Lung (tissue), 12 donors: ENCODE results near the gene PDZRN4. TPM values are rescaled to one million over a fixed set of nuclear protein-coding genes. Genes with fewer than 3 reads are reported as not detected.

Experiments
- ATAC-seq: fragments of 200-7000 bp; cut with Tn5 transposase; one replicate; pipeline ENCODE4 v1.9.1; 2020; ENCODE audit warnings: moderate number of reproducible peaks; ENCODE audit not compliant: insufficient read depth, low FRiP score
- DNase-seq, 3 donors: peaks; one replicate each; pipeline ENCODE4 v3.0.0-alpha.2; 2013 to 2017
- H3K27ac ChIP-seq, 2 donors: one replicate each; pipeline ENCODE4 v1.5.1; 2013; ENCODE audit warnings: mild to moderate bottlenecking in 2 of 2, moderate library complexity in 2 of 2, control low read depth in 1 of 2, inconsistent platforms in 1 of 2, low read depth in 1 of 2, low read length in 1 of 2
- H3K27me3 ChIP-seq, 3 donors: one replicate each; pipeline ENCODE4 v1.5.1; 2013; ENCODE audit warnings: low read length in 2 of 3; ENCODE audit not compliant: control insufficient read depth in 3 of 3, insufficient read depth in 3 of 3
- H3K36me3 ChIP-seq, 4 donors: one replicate each; pipeline ENCODE4 v1.5.1; 2013; ENCODE audit warnings: low read length in 4 of 4, mild to moderate bottlenecking in 1 of 4, moderate library complexity in 1 of 4; ENCODE audit not compliant: control insufficient read depth in 4 of 4, insufficient read depth in 4 of 4
- H3K4me1 ChIP-seq, 5 donors: one replicate each; pipeline ENCODE4 v1.5.1; 2013; ENCODE audit warnings: low read length in 5 of 5, mild to moderate bottlenecking in 2 of 5, moderate library complexity in 1 of 5; ENCODE audit not compliant: control insufficient read depth in 5 of 5, insufficient read depth in 5 of 5
- H3K4me3 ChIP-seq: one replicate; pipeline ENCODE4 v1.5.1; 2013; ENCODE audit warnings: mild to moderate bottlenecking, control low read depth, moderate library complexity
- H3K9ac ChIP-seq, 2 donors: one replicate each; pipeline ENCODE4 v1.5.1; 2013; ENCODE audit warnings: low read length in 2 of 2, control low read depth in 1 of 2; ENCODE audit not compliant: insufficient read depth in 1 of 2
- H3K9me3 ChIP-seq, 4 donors: one replicate each; pipeline ENCODE4 v1.5.1; 2013; ENCODE audit warnings: low read length in 3 of 4, mild to moderate bottlenecking in 1 of 4, moderate library complexity in 1 of 4; ENCODE audit not compliant: control insufficient read depth in 4 of 4, insufficient read depth in 3 of 4
- WGBS, 2 donors: extraction: QIAGEN DNeasy Blood & Tissue Kit; methylation state at CpG; one replicate each; pipeline ENCODE4 v1.1.7; 2013; 5-methylcytosine and 5-hydroxymethylcytosine counted together
- polyA plus RNA-seq, 2 donors: library from polyadenylated mRNA; stranded (reverse); fragments of 200-250 nt; gene quantifications; one replicate each; pipeline ENCODE4 v1.2.1, GENCODE V29; 2013
- total RNA-seq, 2 donors: library from RNA; depleted of rRNA in 1 of 2; stranded (reverse); fragments of >200 nt in 1 of 2; gene quantifications; one replicate each; pipeline ENCODE4 v1.2.1, GENCODE V29; 2014 to 2021
- TF ChIP-seq, protein P1 (sequence below): IDR thresholded peaks from 2 replicates; pipeline ENCODE4 v1.5.1; 2012; ENCODE audit warnings: mild to moderate bottlenecking; ENCODE audit errors: control extremely low read depth, extremely low read depth
- donor health status: control.
- donor health status: control.
- donor health status: Bipolar disorder and iron deficiency.
- donor health status: healthy.
- donor health status: DM: yes; HTN: yes; CAD: no.

The PDZRN4 gene
- total and polyA plus RNA-seq, 4 donors: 0.05 to 0.54 (median 0.32) TPM

DNA sequence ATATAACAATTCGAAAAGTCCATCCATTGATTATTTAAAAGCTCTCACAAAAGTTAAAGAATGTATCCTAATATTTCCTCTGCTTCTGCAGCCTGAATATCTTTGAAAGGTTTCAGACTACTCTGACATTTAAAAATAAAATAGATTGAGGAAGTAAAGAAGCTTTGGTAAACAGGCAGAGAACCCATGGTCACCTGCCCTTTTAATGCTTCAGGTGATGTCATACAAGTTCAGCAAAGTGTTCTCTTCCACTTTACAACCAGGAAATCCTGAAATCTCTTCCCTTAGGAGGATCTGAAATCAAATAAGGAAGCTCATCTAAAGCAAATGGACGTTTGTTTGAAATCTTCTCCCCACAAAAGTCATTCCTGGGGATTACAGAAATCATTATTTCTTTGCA lies 322.4 kb downstream of the PDZRN4 start:
- no peak overlapping the region for H3K4me3 ChIP-seq
- TF ChIP-seq, protein P1, sequence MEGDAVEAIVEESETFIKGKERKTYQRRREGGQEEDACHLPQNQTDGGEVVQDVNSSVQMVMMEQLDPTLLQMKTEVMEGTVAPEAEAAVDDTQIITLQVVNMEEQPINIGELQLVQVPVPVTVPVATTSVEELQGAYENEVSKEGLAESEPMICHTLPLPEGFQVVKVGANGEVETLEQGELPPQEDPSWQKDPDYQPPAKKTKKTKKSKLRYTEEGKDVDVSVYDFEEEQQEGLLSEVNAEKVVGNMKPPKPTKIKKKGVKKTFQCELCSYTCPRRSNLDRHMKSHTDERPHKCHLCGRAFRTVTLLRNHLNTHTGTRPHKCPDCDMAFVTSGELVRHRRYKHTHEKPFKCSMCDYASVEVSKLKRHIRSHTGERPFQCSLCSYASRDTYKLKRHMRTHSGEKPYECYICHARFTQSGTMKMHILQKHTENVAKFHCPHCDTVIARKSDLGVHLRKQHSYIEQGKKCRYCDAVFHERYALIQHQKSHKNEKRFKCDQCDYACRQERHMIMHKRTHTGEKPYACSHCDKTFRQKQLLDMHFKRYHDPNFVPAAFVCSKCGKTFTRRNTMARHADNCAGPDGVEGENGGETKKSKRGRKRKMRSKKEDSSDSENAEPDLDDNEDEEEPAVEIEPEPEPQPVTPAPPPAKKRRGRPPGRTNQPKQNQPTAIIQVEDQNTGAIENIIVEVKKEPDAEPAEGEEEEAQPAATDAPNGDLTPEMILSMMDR: no peak
- no peak overlapping the region for H3K27ac ChIP-seq
- no peaks in the 10 kb centered on the region for H3K36me3 ChIP-seq
- H3K4me1 ChIP-seq: peaks cover 0 to 6% (median 2%) of the 10 kb centered on the region in 5 donors
- DNase-seq (no peak), ATAC-seq (no peak)
- no peak overlapping the region for H3K9ac ChIP-seq
- whole genome bisulfite sequencing, 2 donors: 48 to 57% methylated on average over 2 of the region's 2 CpGs
- no peaks in the 10 kb centered on the region for H3K9me3 ChIP-seq
- peaks cover 0 to 4% (median 0%) of the 10 kb centered on the region in 3 donors for H3K27me3 ChIP-seq

- Histone ChIP-seq H3K27me3 (peaks cover 0 to 4% (median 0%) of the 10 kb centered on the region in 3 donors), H3K9ac (no peak overlapping the region), H3K9me3 (no peaks in the 10 kb centered on the region), H3K36me3 (no peaks in the 10 kb centered on the region), H3K27ac (no peak overlapping the region), H3K4me1 (peaks cover 0 to 6% (median 2%) of the 10 kb centered on the region in 5 donors), H3K4me3 (no peak overlapping the region)
- DNase-seq (no peak), ATAC-seq (no peak)
- TF ChIP-seq, protein P1: no peak
- 55 to 67% methylated on average over 1 of the region's 1 CpG for WGBS, 2 donors
Observed at GRCh38 chr12:41511247-41511646, 323.1 kb downstream of the PDZRN4 start.

GRCh38 chr12:41512497-41512896 lies 324.4 kb downstream of the PDZRN4 start:
- Histone ChIP-seq H3K36me3 (no peaks in the 10 kb centered on the region), H3K4me3 (no peak overlapping the region), H3K9me3 (no peaks in the 10 kb centered on the region), H3K27ac (peak overlapping the region in 1 of 2 donors; percentile 2), H3K4me1 (peaks cover 0 to 6% (median 2%) of the 10 kb centered on the region in 5 donors), H3K27me3 (no peaks in the 10 kb centered on the region), H3K9ac (no peak overlapping the region)
- no peak for ATAC-seq
- DNase-seq: peak in 1 of 3 donors; percentile 54
- 33 to 60% methylated on average over 2 of the region's 2 CpGs for WGBS, 2 donors
- TF ChIP-seq, protein P1: no peak
